ENCODE measurements around the gene SCLT1.

The SCLT1 gene

DNA sequence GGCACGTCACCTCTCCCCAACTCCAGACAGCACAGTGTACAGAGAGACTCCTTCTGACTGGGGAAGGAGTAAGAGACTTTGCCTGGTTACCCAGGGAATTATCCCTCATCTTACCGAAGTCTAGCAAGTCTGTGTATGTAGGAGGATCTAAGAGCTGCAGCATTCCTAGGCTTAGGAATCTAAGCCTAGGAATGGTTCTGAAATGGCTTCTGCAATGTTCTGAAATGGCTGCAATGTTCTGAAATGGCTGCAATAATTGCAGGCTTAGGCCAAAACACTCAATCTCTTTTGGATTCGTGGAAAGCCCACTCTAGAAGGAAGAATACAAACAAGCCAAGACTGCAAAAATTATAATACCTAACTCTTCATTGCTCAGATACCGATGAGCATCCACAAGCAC lies 106.4 kb downstream of the SCLT1 start:
- TF ChIP-seq EZH2phosphoT487 (IDR thresholded peaks at IDR 0.05; ENCODE audit: low read length) (no peak), EZH2 (optimal IDR thresholded peaks at IDR 0.05; ENCODE audit: low read depth, low read length) (no peak)
- TF ChIP-seq, protein P1, sequence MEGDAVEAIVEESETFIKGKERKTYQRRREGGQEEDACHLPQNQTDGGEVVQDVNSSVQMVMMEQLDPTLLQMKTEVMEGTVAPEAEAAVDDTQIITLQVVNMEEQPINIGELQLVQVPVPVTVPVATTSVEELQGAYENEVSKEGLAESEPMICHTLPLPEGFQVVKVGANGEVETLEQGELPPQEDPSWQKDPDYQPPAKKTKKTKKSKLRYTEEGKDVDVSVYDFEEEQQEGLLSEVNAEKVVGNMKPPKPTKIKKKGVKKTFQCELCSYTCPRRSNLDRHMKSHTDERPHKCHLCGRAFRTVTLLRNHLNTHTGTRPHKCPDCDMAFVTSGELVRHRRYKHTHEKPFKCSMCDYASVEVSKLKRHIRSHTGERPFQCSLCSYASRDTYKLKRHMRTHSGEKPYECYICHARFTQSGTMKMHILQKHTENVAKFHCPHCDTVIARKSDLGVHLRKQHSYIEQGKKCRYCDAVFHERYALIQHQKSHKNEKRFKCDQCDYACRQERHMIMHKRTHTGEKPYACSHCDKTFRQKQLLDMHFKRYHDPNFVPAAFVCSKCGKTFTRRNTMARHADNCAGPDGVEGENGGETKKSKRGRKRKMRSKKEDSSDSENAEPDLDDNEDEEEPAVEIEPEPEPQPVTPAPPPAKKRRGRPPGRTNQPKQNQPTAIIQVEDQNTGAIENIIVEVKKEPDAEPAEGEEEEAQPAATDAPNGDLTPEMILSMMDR (IDR thresholded peaks at IDR 0.05; ENCODE audit: low read length), result no peak

GRCh38 chr4:128986019-128986418 lies 107.3 kb downstream of the SCLT1 start:
- Histone ChIP-seq H3K9ac (ENCODE audit: low read length) (no peak overlapping the region), H3K4me1 (ENCODE audit: low read length) (no peaks in the 10 kb centered on the region), H3K4me3 (ENCODE audit: low read length) (no peak overlapping the region), H3K4me2 (ENCODE audit: low read depth, low read length) (no peak overlapping the region), H4K20me1 (ENCODE audit: insufficient read depth, low read length) (no peaks in the 10 kb centered on the region), H3K27ac (ENCODE audit: low read length) (no peak overlapping the region), H3K9me2 (replicated peaks; ENCODE audit: insufficient read depth, low read length) (no peaks in the 10 kb centered on the region), H3K79me2 (ENCODE audit: low read length) (no peaks in the 10 kb centered on the region), H2AFZ (ENCODE audit: low read length) (no peak overlapping the region), H3K36me3 (replicated peaks; ENCODE audit: insufficient read depth, low read length) (no peaks in the 10 kb centered on the region), H3K9me3 (replicated peaks; ENCODE audit: insufficient read depth, low read length) (no peaks in the 10 kb centered on the region), H3F3A (ENCODE audit: insufficient read depth, low read length) (no peaks in the 10 kb centered on the region), H3K27me3 (replicated peaks; ENCODE audit: insufficient read depth, low read length) (no peaks in the 10 kb centered on the region)
- TF ChIP-seq, protein P1 (IDR thresholded peaks at IDR 0.05; ENCODE audit: low read length), result no peak
- TF ChIP-seq EZH2 (optimal IDR thresholded peaks at IDR 0.05; ENCODE audit: low read depth, low read length), result no peak
- TF ChIP-seq EZH2phosphoT487 (IDR thresholded peaks at IDR 0.05; ENCODE audit: low read length), result no peak
- no peak for DNase-seq

More for the DNA sequence above, 106.4 kb downstream of the SCLT1 start:
- Histone ChIP-seq H3K79me2 (ENCODE audit: low read length) (no peaks in the 10 kb centered on the region), H3F3A (ENCODE audit: insufficient read depth, low read length) (no peaks in the 10 kb centered on the region), H3K9me2 (replicated peaks; ENCODE audit: insufficient read depth, low read length) (no peaks in the 10 kb centered on the region), H3K9me3 (replicated peaks; ENCODE audit: insufficient read depth, low read length) (no peaks in the 10 kb centered on the region), H3K27ac (ENCODE audit: low read length) (no peak overlapping the region), H4K20me1 (ENCODE audit: insufficient read depth, low read length) (no peaks in the 10 kb centered on the region), H3K4me3 (ENCODE audit: low read length) (no peak overlapping the region), H3K9ac (ENCODE audit: low read length) (no peak overlapping the region), H3K4me1 (ENCODE audit: low read length) (no peaks in the 10 kb centered on the region), H3K27me3 (replicated peaks; ENCODE audit: insufficient read depth, low read length) (no peaks in the 10 kb centered on the region), H3K36me3 (replicated peaks; ENCODE audit: insufficient read depth, low read length) (no peaks in the 10 kb centered on the region), H2AFZ (ENCODE audit: low read length) (no peak overlapping the region), H3K4me2 (ENCODE audit: low read depth, low read length) (no peak overlapping the region)
- DNase-seq, result no peak

GRCh38 chr4:128983771-128984485 lies 109.4 kb downstream of the SCLT1 start:
- H3K36me3 ChIP-seq (replicated peaks; ENCODE audit: insufficient read depth, low read length), result no peaks in the 10 kb centered on the region
- H2AFZ ChIP-seq (ENCODE audit: low read length), result no peak overlapping the region
- no peaks in the 10 kb centered on the region for H3K27me3 ChIP-seq (replicated peaks; ENCODE audit: insufficient read depth, low read length)
- H3F3A ChIP-seq (ENCODE audit: insufficient read depth, low read length), result no peaks in the 10 kb centered on the region
- H3K79me2 ChIP-seq (ENCODE audit: low read length), result no peaks in the 10 kb centered on the region
- no peak overlapping the region for H3K4me2 ChIP-seq (ENCODE audit: low read depth, low read length)
- no peak overlapping the region for H3K27ac ChIP-seq (ENCODE audit: low read length)
- no peak overlapping the region for H3K4me3 ChIP-seq (ENCODE audit: low read length)
- TF ChIP-seq EZH2 (optimal IDR thresholded peaks at IDR 0.05; ENCODE audit: low read depth, low read length) (no peak), EZH2phosphoT487 (IDR thresholded peaks at IDR 0.05; ENCODE audit: low read length) (no peak)
- TF ChIP-seq, protein P1 (IDR thresholded peaks at IDR 0.05; ENCODE audit: low read length), result no peak
- no peaks in the 10 kb centered on the region for H3K9me2 ChIP-seq (replicated peaks; ENCODE audit: insufficient read depth, low read length)
- DNase-seq, result no peak
- H4K20me1 ChIP-seq (ENCODE audit: insufficient read depth, low read length), result no peaks in the 10 kb centered on the region
- no peak overlapping the region for H3K9ac ChIP-seq (ENCODE audit: low read length)
- no peaks in the 10 kb centered on the region for H3K9me3 ChIP-seq (replicated peaks; ENCODE audit: insufficient read depth, low read length)
- no peaks in the 10 kb centered on the region for H3K4me1 ChIP-seq (ENCODE audit: low read length)
